Activated CD8-positive, alpha-beta memory T cell treated with anti-CD3 and anti-CD28 coated beads for 24 hours (primary cell): ENCODE data around the gene GPRASP3.

Experiments used
- DNase-seq: peaks from one replicate; pipeline ENCODE4 v3.0.0-alpha.2; 2020

GPRASP3 gene

GRCh38 chrX:102765217-102765616, 44.7 kb downstream of the GPRASP3 start:
- DNase-seq = no peak

- DNase-seq = no peak
These were observed 45.3 kb downstream of the GPRASP3 start for GRCh38 chrX:102765809-102766208.

GRCh38 chrX:102767287-102767686, 46.7 kb downstream of the GPRASP3 start:
- DNase-seq = no peak

- peak; percentile 88 for DNase-seq
These were observed 48.6 kb downstream of the GPRASP3 start for GRCh38 chrX:102768987-102769761.
